Large intestine (tissue), 3 donors: ENCODE results near the gene RBM4B. TPM values are rescaled to one million over a fixed set of nuclear protein-coding genes. Genes with fewer than 3 reads are reported as not detected.

ENCODE experiments used
- DNase-seq, 2 donors: peaks; one replicate each; pipeline versions ENCODE4 v3.0.0 to v3.0.0-alpha.2; 2013
- H3K27ac ChIP-seq: one replicate; pipeline ENCODE4 v1.5.1; 2013; ENCODE audit warnings: low read length
- H3K27me3 ChIP-seq: 2 replicates; pipeline ENCODE4 v1.6.1; 2013; ENCODE audit warnings: low read length; ENCODE audit not compliant: control insufficient read depth, insufficient read depth
- H3K36me3 ChIP-seq: 2 replicates; pipeline ENCODE4 v1.6.1; 2013; ENCODE audit warnings: low read length; ENCODE audit not compliant: control insufficient read depth, insufficient read depth
- H3K4me1 ChIP-seq: one replicate; pipeline ENCODE4 v1.6.1; 2013; ENCODE audit warnings: low read length; ENCODE audit not compliant: control insufficient read depth, insufficient read depth
- H3K4me3 ChIP-seq: one replicate; pipeline ENCODE4 v1.5.1; 2013; ENCODE audit warnings: low read length
- H3K9me3 ChIP-seq: one replicate; pipeline ENCODE4 v1.6.1; 2013; ENCODE audit warnings: mild to moderate bottlenecking, low read depth, low read length, moderate library complexity; ENCODE audit not compliant: control insufficient read depth
- WGBS: methylation state at CpG from one replicate; pipeline ENCODE4 v1.1.5; 2013; ENCODE audit warnings: low lambda C conversion rate; ENCODE audit not compliant: insufficient coverage; 5-methylcytosine and 5-hydroxymethylcytosine counted together
- polyA plus RNA-seq: library from polyadenylated mRNA; unstranded; fragments of 120-200 nt; gene quantifications from one replicate; pipeline ENCODE4 v1.2.1, GENCODE V29; 2013

Gene RBM4B
- polyA plus RNA-seq, 1 donor = 38.9 TPM

- Histone ChIP-seq H3K27me3 (no peaks in the 10 kb centered on the region), H3K36me3 (no peaks in the 10 kb centered on the region), H3K4me1 (no peaks in the 10 kb centered on the region), H3K27ac (no peak overlapping the region), H3K4me3 (no peak overlapping the region), H3K9me3 (no peaks in the 10 kb centered on the region)
- DNase-seq = no peak
- no CpG with 5 or more reads among the region's 13 CpGs for WGBS
Observed at GRCh38 chr11:66687831-66688281, 10.2 kb upstream of the RBM4B start.

GRCh38 chr11:66686801-66687750, 9.4 kb upstream of the RBM4B start:
- Histone ChIP-seq H3K27ac (no peak overlapping the region), H3K4me3 (no peak overlapping the region), H3K4me1 (no peaks in the 10 kb centered on the region), H3K9me3 (no peaks in the 10 kb centered on the region), H3K36me3 (no peaks in the 10 kb centered on the region), H3K27me3 (no peaks in the 10 kb centered on the region)
- WGBS = no CpG with 5 or more reads among the region's 33 CpGs
- no peak for DNase-seq

GRCh38 chr11:66686100-66686785, 8.6 kb upstream of the RBM4B start:
- Histone ChIP-seq H3K36me3 (no peaks in the 10 kb centered on the region), H3K4me3 (no peak overlapping the region), H3K4me1 (no peaks in the 10 kb centered on the region), H3K27me3 (no peaks in the 10 kb centered on the region), H3K27ac (no peak overlapping the region), H3K9me3 (no peaks in the 10 kb centered on the region)
- DNase-seq = no peak
- no CpG with 5 or more reads among the region's 15 CpGs for WGBS

- Histone ChIP-seq H3K4me3 (no peak overlapping the region), H3K27me3 (no peaks in the 10 kb centered on the region), H3K9me3 (no peaks in the 10 kb centered on the region), H3K4me1 (no peaks in the 10 kb centered on the region), H3K36me3 (no peaks in the 10 kb centered on the region), H3K27ac (no peak overlapping the region)
- no peak for DNase-seq
- 80% methylated on average over 2 of the region's 27 CpGs for WGBS
Observed at GRCh38 chr11:66685276-66686099, 7.8 kb upstream of the RBM4B start.

GRCh38 chr11:66684635-66685034, 6.9 kb upstream of the RBM4B start:
- WGBS = no CpG with 5 or more reads among the region's 2 CpGs
- no peaks in the 10 kb centered on the region for H3K27me3 ChIP-seq

GRCh38 chr11:66683877-66684276, 6.2 kb upstream of the RBM4B start:
- Histone ChIP-seq H3K9me3 (no peaks in the 10 kb centered on the region), H3K4me1 (no peaks in the 10 kb centered on the region), H3K36me3 (no peaks in the 10 kb centered on the region), H3K27ac (no peak overlapping the region), H3K27me3 (no peaks in the 10 kb centered on the region), H3K4me3 (no peak overlapping the region)
- DNase-seq = no peak
- WGBS = no CpG with 5 or more reads among the region's 8 CpGs

More at GRCh38 chr11:66684635-66685034, 6.9 kb upstream of the RBM4B start:
- DNase-seq = no peak
- Histone ChIP-seq H3K9me3 (no peaks in the 10 kb centered on the region), H3K4me1 (no peaks in the 10 kb centered on the region), H3K36me3 (no peaks in the 10 kb centered on the region), H3K4me3 (no peak overlapping the region), H3K27ac (no peak overlapping the region)

- DNase-seq = no peak
- Histone ChIP-seq H3K4me1 (peaks cover 5% of the 10 kb centered on the region), H3K27ac (no peak overlapping the region), H3K36me3 (peaks cover 2% of the 10 kb centered on the region), H3K9me3 (no peaks in the 10 kb centered on the region), H3K27me3 (no peaks in the 10 kb centered on the region), H3K4me3 (no peak overlapping the region)
- WGBS = 82% methylated on average over 2 of the region's 7 CpGs
Observed at GRCh38 chr11:66680966-66681645, 3.4 kb upstream of the RBM4B start.

- peaks cover 6% of the 10 kb centered on the region for H3K4me1 ChIP-seq
- no peaks in the 10 kb centered on the region for H3K27me3 ChIP-seq
- H3K9me3 ChIP-seq = no peaks in the 10 kb centered on the region
- peak overlapping the region; percentile 96 for H3K27ac ChIP-seq
- peak in 1 of 2 donors; percentile 46 for DNase-seq
- peak overlapping the region; percentile 85 for H3K4me3 ChIP-seq
- H3K36me3 ChIP-seq = peaks cover 7% of the 10 kb centered on the region
- no CpG with 5 or more reads among the region's 27 CpGs for WGBS
Observed at GRCh38 chr11:66676931-66677598, 622 bp downstream of the RBM4B start.

- WGBS = no CpG with 5 or more reads among the region's 16 CpGs
- Histone ChIP-seq H3K4me1 (peaks cover 6% of the 10 kb centered on the region), H3K36me3 (peaks cover 7% of the 10 kb centered on the region), H3K27ac (no peak overlapping the region), H3K4me3 (no peak overlapping the region), H3K27me3 (no peaks in the 10 kb centered on the region), H3K9me3 (no peaks in the 10 kb centered on the region)
- no peak for DNase-seq
Observed at GRCh38 chr11:66676282-66676919, 1.3 kb downstream of the RBM4B start.
